ENCODE results near the gene UNC5CL. TPM values are rescaled to one million over a fixed set of nuclear protein-coding genes. Genes with fewer than 3 reads are reported as not detected.

UNC5CL gene
- total and polyA plus RNA-seq, 9 of the 15 experiments (the other 6 are each of a cell fraction or from before 2014, with no cell fraction given): 0.07 to 1.8 (median 0.62) TPM; not detected in 1

DNA sequence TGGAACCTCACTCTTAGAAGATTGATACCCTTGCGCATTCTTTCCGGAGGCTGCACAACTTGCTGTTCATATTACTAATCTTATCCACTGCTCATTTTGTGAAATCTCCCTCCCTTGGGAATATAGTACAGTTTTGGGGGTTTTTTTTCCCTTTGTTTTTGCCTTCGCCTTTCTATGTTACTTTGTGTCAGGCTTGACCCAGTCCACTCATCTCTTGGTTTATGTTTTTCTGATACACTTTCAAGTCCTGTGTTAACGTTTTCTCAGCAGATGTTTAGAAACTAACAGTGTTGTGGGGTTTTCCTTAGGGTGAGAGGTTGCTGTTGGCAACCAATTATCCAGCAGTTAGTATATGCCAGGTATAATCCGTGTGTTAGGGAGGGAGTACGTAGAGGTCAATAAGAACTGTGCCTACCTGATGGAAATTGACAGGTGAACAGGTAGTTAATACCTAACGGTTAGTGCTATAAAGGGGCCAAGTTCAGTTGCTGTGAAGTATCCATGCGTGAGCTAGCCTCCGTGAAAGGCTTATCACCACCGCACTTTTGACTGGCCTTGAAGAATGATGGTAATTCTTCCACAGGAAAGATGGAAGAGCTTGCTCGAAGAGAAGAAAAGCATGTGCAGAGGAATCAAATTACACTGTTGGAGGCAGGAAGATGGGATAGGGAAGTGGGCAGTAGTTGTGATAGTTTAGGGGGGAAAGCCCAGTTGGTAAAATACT, 35.1 kb upstream of the UNC5CL start (continued):
- TF ChIP-seq, protein P1, sequence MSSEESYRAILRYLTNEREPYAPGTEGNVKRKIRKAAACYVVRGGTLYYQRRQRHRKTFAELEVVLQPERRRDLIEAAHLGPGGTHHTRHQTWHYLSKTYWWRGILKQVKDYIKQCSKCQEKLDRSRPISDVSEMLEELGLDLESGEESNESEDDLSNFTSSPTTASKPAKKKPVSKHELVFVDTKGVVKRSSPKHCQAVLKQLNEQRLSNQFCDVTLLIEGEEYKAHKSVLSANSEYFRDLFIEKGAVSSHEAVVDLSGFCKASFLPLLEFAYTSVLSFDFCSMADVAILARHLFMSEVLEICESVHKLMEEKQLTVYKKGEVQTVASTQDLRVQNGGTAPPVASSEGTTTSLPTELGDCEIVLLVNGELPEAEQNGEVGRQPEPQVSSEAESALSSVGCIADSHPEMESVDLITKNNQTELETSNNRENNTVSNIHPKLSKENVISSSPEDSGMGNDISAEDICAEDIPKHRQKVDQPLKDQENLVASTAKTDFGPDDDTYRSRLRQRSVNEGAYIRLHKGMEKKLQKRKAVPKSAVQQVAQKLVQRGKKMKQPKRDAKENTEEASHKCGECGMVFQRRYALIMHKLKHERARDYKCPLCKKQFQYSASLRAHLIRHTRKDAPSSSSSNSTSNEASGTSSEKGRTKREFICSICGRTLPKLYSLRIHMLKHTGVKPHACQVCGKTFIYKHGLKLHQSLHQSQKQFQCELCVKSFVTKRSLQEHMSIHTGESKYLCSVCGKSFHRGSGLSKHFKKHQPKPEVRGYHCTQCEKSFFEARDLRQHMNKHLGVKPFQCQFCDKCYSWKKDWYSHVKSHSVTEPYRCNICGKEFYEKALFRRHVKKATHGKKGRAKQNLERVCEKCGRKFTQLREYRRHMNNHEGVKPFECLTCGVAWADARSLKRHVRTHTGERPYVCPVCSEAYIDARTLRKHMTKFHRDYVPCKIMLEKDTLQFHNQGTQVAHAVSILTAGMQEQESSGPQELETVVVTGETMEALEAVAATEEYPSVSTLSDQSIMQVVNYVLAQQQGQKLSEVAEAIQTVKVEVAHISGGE (CRISPR knock-in tag; IDR thresholded peaks at IDR 0.05): peak in 1 of 3 experiments; percentile 4; a peak in 1 of 6 replicates
- TF ChIP-seq MTA1 (IDR thresholded peaks at IDR 0.05; ENCODE audit: borderline replicate concordance) (no peak; the same call in 1 of the 2 replicates), POLR2B (IDR thresholded peaks at IDR 0.05; ENCODE audit: low read depth, partially characterized antibody) (no peak), ZNF79 (CRISPR knock-in tag; IDR thresholded peaks at IDR 0.05; ENCODE audit: low read depth) (no peak), ZNF140 (CRISPR knock-in tag; IDR thresholded peaks at IDR 0.05) (no peak), ZNF436 (CRISPR knock-in tag; IDR thresholded peaks at IDR 0.05) (no peak), TCF3 (CRISPR knock-in tag; IDR thresholded peaks at IDR 0.05) (peak; percentile 18; the same call in 1 of the 2 replicates), L3MBTL2 (IDR thresholded peaks at IDR 0.05) (peak; percentile 68), ELF2 (CRISPR knock-in tag; IDR thresholded peaks at IDR 0.05) (0 out of 2 replicates have a peak, but pooled peaks have one; percentile 16), NR2C2 (CRISPR knock-in tag; IDR thresholded peaks at IDR 0.05) (no peak), NR2C2 (tag; IDR thresholded peaks at IDR 0.05) (no peak; the same call in 1 of the 2 replicates), MAFK (IDR thresholded peaks at IDR 0.05; ENCODE audit: low read length) (no peak), KAT8 (IDR thresholded peaks at IDR 0.05; ENCODE audit: low read depth) (no peak)
- TF ChIP-seq, protein P2, sequence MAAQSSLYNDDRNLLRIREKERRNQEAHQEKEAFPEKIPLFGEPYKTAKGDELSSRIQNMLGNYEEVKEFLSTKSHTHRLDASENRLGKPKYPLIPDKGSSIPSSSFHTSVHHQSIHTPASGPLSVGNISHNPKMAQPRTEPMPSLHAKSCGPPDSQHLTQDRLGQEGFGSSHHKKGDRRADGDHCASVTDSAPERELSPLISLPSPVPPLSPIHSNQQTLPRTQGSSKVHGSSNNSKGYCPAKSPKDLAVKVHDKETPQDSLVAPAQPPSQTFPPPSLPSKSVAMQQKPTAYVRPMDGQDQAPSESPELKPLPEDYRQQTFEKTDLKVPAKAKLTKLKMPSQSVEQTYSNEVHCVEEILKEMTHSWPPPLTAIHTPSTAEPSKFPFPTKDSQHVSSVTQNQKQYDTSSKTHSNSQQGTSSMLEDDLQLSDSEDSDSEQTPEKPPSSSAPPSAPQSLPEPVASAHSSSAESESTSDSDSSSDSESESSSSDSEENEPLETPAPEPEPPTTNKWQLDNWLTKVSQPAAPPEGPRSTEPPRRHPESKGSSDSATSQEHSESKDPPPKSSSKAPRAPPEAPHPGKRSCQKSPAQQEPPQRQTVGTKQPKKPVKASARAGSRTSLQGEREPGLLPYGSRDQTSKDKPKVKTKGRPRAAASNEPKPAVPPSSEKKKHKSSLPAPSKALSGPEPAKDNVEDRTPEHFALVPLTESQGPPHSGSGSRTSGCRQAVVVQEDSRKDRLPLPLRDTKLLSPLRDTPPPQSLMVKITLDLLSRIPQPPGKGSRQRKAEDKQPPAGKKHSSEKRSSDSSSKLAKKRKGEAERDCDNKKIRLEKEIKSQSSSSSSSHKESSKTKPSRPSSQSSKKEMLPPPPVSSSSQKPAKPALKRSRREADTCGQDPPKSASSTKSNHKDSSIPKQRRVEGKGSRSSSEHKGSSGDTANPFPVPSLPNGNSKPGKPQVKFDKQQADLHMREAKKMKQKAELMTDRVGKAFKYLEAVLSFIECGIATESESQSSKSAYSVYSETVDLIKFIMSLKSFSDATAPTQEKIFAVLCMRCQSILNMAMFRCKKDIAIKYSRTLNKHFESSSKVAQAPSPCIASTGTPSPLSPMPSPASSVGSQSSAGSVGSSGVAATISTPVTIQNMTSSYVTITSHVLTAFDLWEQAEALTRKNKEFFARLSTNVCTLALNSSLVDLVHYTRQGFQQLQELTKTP (IDR thresholded peaks at IDR 0.05; ENCODE audit: low read depth in 1 of 2, partially characterized antibody in 2 of 2): peak; percentile 3 to 28
- TF ChIP-seq, protein P3, sequence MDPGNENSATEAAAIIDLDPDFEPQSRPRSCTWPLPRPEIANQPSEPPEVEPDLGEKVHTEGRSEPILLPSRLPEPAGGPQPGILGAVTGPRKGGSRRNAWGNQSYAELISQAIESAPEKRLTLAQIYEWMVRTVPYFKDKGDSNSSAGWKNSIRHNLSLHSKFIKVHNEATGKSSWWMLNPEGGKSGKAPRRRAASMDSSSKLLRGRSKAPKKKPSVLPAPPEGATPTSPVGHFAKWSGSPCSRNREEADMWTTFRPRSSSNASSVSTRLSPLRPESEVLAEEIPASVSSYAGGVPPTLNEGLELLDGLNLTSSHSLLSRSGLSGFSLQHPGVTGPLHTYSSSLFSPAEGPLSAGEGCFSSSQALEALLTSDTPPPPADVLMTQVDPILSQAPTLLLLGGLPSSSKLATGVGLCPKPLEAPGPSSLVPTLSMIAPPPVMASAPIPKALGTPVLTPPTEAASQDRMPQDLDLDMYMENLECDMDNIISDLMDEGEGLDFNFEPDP (CRISPR knock-in tag; IDR thresholded peaks at IDR 0.05): no peak
- TF ChIP-seq, protein P4, sequence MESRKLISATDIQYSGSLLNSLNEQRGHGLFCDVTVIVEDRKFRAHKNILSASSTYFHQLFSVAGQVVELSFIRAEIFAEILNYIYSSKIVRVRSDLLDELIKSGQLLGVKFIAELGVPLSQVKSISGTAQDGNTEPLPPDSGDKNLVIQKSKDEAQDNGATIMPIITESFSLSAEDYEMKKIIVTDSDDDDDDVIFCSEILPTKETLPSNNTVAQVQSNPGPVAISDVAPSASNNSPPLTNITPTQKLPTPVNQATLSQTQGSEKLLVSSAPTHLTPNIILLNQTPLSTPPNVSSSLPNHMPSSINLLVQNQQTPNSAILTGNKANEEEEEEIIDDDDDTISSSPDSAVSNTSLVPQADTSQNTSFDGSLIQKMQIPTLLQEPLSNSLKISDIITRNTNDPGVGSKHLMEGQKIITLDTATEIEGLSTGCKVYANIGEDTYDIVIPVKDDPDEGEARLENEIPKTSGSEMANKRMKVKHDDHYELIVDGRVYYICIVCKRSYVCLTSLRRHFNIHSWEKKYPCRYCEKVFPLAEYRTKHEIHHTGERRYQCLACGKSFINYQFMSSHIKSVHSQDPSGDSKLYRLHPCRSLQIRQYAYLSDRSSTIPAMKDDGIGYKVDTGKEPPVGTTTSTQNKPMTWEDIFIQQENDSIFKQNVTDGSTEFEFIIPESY (CRISPR knock-in tag; IDR thresholded peaks at IDR 0.05): no peak

Data from K562 (cell line).